LNCAP (cell line): Measurements from ENCODE around the gene PML.

ENCODE experiments used
- TF ChIP-seq, protein P1 (sequence below): fragments of 450-650 bp; IDR thresholded peaks from 2 replicates; pipeline ENCODE4 v1.5.1; 2017; ENCODE audit warnings: mild to moderate bottlenecking

PML gene

DNA sequence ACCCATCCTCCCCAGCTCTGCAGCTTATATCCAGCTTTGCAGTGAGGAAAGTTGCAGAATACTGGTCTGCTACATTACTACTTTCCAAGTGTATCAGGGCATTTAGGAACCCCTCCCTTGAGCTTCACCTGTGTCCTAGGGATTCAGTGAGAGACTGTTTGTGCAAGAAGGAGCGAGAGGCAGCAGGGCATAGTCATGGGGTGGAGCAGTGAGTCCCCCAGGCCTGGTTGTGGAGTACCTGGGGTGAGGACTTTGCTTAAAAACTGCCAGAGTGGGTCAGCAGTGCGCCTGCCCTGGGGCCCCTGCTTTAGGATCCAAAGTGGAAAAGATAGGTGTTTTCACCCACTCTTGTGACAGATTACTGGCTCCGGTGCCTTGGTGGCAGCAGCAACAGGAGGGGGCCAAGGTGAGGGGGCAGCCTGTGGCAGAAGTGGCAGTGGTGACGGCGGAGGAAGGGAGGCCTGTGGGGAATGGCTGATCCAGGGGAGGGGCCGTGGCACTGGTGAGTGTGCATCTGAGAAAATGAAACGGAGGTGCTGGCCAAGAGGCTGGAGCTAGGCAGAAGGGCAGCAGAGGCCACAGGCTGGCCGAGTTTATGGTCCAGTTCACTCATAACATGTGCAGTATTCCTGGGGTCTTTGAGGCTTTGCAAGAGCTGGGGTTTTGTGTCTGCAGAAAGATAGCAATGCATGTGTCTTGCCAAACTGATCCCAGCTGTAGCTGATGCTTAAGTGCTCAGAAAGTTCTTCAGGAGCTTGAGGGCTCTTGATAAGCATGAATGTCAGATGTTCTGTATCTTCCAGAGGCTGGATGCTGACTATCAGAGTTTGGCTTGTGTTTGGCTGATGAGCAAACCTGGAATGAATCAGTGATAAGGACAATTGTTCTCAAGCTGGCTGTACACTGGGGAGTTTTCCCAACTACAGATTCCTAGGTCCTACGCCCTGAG lies 44.5 kb downstream of the PML start:
- TF ChIP-seq, protein P1, sequence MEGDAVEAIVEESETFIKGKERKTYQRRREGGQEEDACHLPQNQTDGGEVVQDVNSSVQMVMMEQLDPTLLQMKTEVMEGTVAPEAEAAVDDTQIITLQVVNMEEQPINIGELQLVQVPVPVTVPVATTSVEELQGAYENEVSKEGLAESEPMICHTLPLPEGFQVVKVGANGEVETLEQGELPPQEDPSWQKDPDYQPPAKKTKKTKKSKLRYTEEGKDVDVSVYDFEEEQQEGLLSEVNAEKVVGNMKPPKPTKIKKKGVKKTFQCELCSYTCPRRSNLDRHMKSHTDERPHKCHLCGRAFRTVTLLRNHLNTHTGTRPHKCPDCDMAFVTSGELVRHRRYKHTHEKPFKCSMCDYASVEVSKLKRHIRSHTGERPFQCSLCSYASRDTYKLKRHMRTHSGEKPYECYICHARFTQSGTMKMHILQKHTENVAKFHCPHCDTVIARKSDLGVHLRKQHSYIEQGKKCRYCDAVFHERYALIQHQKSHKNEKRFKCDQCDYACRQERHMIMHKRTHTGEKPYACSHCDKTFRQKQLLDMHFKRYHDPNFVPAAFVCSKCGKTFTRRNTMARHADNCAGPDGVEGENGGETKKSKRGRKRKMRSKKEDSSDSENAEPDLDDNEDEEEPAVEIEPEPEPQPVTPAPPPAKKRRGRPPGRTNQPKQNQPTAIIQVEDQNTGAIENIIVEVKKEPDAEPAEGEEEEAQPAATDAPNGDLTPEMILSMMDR = no peak

DNA sequence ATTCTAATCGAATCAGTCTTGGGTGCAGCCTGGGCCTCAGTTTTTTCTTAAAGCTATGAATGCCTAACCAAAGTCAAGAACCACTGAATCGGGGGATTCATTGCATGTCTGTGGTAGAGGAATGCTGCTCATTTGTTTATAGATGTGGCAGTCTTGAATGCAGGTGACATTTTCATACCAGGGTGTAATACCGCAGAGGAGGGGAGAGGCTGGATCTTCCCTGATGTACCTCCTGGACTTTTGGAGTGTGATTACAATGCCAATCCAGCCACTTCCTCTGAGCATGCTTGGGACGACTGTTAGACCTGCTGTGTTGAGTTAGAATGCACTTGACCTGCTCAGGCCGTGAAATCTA lies 45.1 kb downstream of the PML start:
- TF ChIP-seq, protein P1 = no peak

DNA sequence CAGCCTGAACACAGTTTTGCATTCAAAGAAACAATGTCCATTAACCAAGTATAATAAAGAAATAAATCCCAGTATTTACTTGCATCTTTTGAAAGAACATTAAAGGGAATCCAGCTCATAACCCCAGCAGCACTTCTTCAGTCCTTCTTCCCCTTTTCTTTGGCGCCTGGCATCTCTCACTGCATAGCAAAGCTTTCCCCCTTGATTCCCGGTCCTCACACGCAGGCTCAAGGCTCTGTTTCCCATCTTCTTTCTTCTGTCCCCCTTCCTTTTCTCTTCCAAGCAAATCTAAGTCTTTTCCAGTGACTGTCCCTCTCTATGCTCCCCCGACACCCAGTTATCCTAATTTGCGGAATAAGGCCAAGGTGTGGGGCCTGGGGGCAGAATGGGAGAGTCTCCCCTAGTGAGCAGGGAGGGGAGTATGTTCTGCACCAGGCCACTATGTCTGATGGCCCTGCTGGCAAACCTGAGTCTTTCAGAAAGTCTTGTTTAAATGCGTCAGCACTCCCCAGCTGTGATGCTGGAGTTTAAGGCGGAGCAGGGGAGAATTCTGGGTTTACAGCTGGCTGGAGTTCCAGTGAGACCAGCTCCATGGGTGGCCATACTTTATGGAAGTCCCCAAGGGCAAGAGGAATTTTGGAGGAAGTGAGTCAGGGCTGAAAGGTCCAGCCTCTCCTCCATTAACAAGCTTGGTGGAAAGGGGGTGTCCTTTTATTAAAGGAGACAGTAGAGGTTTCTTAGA lies 45.8 kb downstream of the PML start:
- TF ChIP-seq, protein P1 = no peak

DNA sequence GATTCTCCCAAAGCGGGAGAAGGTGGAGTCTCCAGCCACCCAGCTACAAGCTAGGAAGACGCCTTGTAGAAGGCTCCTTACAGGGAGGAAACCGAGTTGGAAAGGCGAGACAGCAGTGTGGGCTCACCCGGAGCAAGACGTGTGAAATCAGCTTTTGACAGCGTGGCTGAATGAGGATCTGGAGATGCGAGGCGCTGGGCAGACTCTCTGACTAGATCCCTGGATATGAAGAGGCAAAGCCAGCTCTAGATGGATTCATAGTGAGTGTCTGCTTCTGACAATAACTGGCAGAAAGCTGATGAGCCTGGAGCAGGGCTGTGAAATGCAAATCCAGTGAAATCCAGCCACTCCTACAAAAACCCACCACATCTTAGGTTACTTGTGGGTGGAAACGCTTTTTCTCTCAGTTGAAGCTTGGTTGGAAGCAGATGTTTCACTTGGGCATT lies 46.8 kb downstream of the PML start:
- TF ChIP-seq, protein P1 = no peak

DNA sequence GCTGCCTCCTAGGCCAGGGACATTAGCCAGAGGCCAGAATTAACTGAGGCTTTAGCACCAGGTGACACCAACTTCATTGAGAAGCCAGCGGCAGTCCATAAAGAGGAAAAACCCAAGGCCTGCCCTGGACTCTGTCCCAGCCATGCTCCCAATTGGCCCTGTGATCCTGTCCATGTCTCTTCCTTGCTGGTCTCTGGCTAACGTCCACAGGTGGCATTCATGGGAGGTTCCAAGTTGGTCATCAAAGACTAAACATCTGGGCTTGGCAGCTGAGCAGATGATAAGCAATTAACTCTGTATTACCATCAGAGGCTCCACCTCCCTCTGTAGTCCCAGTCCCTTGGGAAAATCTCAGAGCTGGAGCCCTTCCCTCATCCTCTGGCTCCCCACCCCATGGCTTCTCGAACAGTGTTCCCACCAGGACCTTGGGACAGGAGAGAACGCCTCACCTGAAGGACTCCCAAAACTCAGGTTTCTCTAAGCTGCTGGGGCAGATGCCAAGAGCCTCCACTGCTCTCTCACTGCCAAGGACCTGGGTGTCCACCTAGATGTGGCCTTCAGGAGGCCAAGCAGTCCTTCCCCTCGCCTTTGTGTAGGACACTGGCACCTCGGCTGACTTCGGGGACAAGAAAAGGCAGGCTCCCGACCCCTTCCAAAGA lies 47.4 kb downstream of the PML start:
- TF ChIP-seq, protein P1 = no peak

DNA sequence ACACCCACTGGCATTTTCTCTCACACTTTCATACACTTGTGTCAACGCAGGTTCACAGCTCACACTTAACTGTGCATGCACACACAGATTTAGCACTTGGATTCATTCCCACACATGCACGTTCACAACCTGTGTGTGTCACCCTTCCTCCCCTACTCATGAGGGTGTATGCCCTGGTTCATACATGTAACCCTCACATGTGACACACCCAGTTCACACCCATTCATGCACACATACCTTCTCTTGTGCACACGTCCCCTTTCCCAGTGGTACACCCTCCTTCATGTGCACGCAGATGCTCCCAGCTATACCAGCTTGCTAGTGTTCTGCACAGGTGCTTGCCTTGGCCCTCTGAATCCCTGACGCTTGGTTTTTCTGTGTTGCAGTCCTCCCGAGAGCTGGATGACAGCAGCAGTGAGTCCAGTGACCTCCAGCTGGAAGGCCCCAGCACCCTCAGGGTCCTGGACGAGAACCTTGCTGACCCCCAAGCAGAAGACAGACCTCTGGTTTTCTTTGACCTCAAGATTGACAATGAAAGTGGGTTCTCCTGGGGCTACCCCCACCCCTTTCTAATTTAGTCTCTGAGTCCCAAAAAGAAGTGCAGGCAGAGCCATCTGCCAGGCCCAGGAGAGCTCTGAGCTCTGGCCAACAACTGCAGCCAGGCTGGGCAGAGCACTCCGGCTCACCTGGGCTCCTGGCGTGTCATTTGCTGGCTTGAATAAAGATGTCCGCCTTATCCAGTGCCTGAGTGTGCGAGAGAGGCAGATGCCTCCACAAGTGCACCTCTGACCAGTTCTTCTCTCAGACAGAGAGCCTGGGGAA lies 48.3 kb downstream of the PML start:
- TF ChIP-seq, protein P1 = no peak
